ENCODE data around the gene RIPK1.

DNA sequence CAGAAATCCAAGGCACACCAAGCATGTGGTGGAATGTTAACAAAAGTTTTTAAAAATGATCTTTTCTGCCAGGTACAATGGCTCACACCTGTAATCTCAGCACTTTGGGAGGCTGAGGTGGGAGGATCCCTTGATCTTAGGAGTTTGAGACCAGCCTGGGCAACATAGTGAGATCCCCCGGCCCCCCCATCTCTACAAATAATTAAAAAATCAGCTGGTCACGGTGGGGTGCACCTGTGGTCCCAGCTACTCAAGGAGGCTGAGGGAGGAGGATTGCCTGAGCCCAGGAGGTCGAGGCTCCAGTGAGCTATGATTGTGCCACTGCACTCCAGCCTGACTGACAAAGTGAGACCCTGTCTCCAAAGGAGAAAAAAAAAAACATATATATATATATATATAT lies 8.0 kb downstream of the RIPK1 start:
- TF ChIP-seq, protein P1, sequence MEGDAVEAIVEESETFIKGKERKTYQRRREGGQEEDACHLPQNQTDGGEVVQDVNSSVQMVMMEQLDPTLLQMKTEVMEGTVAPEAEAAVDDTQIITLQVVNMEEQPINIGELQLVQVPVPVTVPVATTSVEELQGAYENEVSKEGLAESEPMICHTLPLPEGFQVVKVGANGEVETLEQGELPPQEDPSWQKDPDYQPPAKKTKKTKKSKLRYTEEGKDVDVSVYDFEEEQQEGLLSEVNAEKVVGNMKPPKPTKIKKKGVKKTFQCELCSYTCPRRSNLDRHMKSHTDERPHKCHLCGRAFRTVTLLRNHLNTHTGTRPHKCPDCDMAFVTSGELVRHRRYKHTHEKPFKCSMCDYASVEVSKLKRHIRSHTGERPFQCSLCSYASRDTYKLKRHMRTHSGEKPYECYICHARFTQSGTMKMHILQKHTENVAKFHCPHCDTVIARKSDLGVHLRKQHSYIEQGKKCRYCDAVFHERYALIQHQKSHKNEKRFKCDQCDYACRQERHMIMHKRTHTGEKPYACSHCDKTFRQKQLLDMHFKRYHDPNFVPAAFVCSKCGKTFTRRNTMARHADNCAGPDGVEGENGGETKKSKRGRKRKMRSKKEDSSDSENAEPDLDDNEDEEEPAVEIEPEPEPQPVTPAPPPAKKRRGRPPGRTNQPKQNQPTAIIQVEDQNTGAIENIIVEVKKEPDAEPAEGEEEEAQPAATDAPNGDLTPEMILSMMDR (conservative IDR thresholded peaks at IDR 0.05 in 1 of 2, IDR thresholded peaks at IDR 0.05 in 1 of 2; ENCODE audit: extremely low read depth in 1 of 2, insufficient read depth in 1 of 2, low read depth in 1 of 2, low read length in 2 of 2) = no peak
- no peak for TF ChIP-seq EZH2 (IDR thresholded peaks at IDR 0.05; ENCODE audit: borderline replicate concordance, low read length)

Data from mammary epithelial cell (primary cell).